Keratinocyte (primary cell): ENCODE results near the gene NEK9. TPM values are rescaled to one million over a fixed set of nuclear protein-coding genes. Genes with fewer than 3 reads are reported as not detected.

ENCODE experiments used
- DNase-seq: peaks from one replicate; pipeline ENCODE4 v3.0.0-alpha.2; 2011; ENCODE audit warnings: low read depth, missing footprints, low spot score
- FAIRE-seq: peaks from 2 replicates; lab custom pipeline; 2011; peaks lifted over from hg19 to GRCh38; lab: Jason Lieb, UNC
- H2AFZ ChIP-seq: 2 replicates; pipeline ENCODE4 v1.6.0; 2012; ENCODE audit warnings: low read length, control low read depth, inconsistent platforms; ENCODE audit not compliant: control insufficient read depth
- H3K27ac ChIP-seq: 2 replicates; pipeline ENCODE4 v1.5.1; 2011; ENCODE audit warnings: low read length; ENCODE audit not compliant: control insufficient read depth, insufficient read depth
- H3K27me3 ChIP-seq: 3 replicates; pipeline ENCODE4 v1.6.0; 2011; ENCODE audit warnings: low read length; ENCODE audit not compliant: control insufficient read depth, insufficient read depth; ENCODE audit errors: extremely low read depth
- H3K36me3 ChIP-seq, 2 experiments: 2 replicates in 1 of 2; 3 replicates in 1 of 2; pipeline ENCODE4 v1.5.1; 2011; ENCODE audit warnings: low read length in 2 of 2, mild to moderate bottlenecking in 1 of 2; ENCODE audit not compliant: control insufficient read depth in 2 of 2, insufficient read depth in 2 of 2; ENCODE audit errors: extremely low read depth in 1 of 2
- H3K4me1 ChIP-seq: 3 replicates; pipeline ENCODE4 v1.5.1; 2011; ENCODE audit warnings: low read length; ENCODE audit not compliant: control insufficient read depth, insufficient read depth; ENCODE audit errors: extremely low read depth
- H3K4me2 ChIP-seq: 3 replicates; pipeline ENCODE4 v1.6.0; 2011; ENCODE audit warnings: low read depth, low read length; ENCODE audit not compliant: control insufficient read depth, insufficient read depth; ENCODE audit errors: extremely low read depth
- H3K4me3 ChIP-seq, 3 experiments: fragments of 200-600 bp in 1 of 3; sonication (generic) in 1 of 3; 2 replicates in 2 of 3; 3 replicates in 1 of 3; pipeline ENCODE4 v1.5.1; 2011 to 2016; ENCODE audit warnings: low read length in 3 of 3, mild to moderate bottlenecking in 3 of 3, control low read depth in 2 of 3, inconsistent platforms in 1 of 3, low read depth in 1 of 3, mixed read lengths in 1 of 3, mixed run types in 1 of 3, moderate library complexity in 1 of 3; ENCODE audit not compliant: control insufficient read depth in 2 of 3, insufficient read depth in 2 of 3; ENCODE audit errors: extremely low read depth in 1 of 3
- H3K79me2 ChIP-seq: 2 replicates; pipeline ENCODE4 v1.6.0; 2012; ENCODE audit warnings: low read length; ENCODE audit not compliant: control insufficient read depth, insufficient read depth
- H3K9ac ChIP-seq: 3 replicates; pipeline ENCODE4 v1.6.0; 2011; ENCODE audit warnings: low read length; ENCODE audit not compliant: control insufficient read depth, insufficient read depth; ENCODE audit errors: extremely low read depth
- H3K9me1 ChIP-seq: 3 replicates; pipeline ENCODE4 v1.6.0; 2011; ENCODE audit warnings: low read length; ENCODE audit not compliant: control insufficient read depth, insufficient read depth; ENCODE audit errors: extremely low read depth
- H3K9me3 ChIP-seq: 2 replicates; pipeline ENCODE4 v1.5.1; 2012; ENCODE audit warnings: low read depth, low read length; ENCODE audit not compliant: control insufficient read depth
- H4K20me1 ChIP-seq: 3 replicates; pipeline ENCODE4 v1.6.0; 2011; ENCODE audit warnings: low read length; ENCODE audit not compliant: control insufficient read depth, insufficient read depth; ENCODE audit errors: extremely low read depth
- EZH2 ChIP-seq: IDR thresholded peaks from one replicate; pipeline ENCODE4 v1.6.1; 2012; ENCODE audit warnings: inconsistent platforms, mild to moderate bottlenecking, low read length, moderate library complexity
- dilution Hi-C: fragments of 300-500 bp; cut with MboI; formaldehyde crosslinking; loops from one replicate; pipeline ENCODE4 v1.7.0; 2020; ENCODE audit warnings: low sequenced_read_pairs; ENCODE audit not compliant: extremely low pct_ligation_motif_present
- polyA plus RNA-seq, 5 experiments: library from polyadenylated mRNA; depleted of rRNA in 3 of 5; stranded (reverse) in 3 of 5; stranded (forward) in 1 of 5; unstranded in 1 of 5; fragments of >200 nt; gene quantifications; 1 replicate in 1 of 5; 2 replicates in 3 of 5; 3 replicates in 1 of 5; pipeline versions ENCODE4 v1.2.1 to v1.2.3, GENCODE V29; 2011 to 2012; ENCODE audit warnings: missing spikeins in 2 of 5, low read depth in 1 of 5, low replicate concordance in 1 of 5
- TF ChIP-seq, protein P1 (sequence below), 3 experiments: IDR thresholded peaks in 1 of 3; conservative IDR thresholded peaks in 1 of 3; optimal IDR thresholded peaks in 1 of 3; 2 replicates in 2 of 3; 3 replicates in 1 of 3; pipeline versions ENCODE3 to v1.5.1; 2011; ENCODE audit warnings: low read length in 3 of 3, mild to moderate bottlenecking in 3 of 3, moderate library complexity in 2 of 3, control low read depth in 1 of 3, inconsistent platforms in 1 of 3; ENCODE audit not compliant: insufficient read depth in 2 of 3; ENCODE audit errors: extremely low read depth in 1 of 3

NEK9 gene
- polyA plus RNA-seq, 1 donor (not counting 4 experiments of a cell fraction or from before 2014, with no cell fraction given): 43.7 TPM

DNA sequence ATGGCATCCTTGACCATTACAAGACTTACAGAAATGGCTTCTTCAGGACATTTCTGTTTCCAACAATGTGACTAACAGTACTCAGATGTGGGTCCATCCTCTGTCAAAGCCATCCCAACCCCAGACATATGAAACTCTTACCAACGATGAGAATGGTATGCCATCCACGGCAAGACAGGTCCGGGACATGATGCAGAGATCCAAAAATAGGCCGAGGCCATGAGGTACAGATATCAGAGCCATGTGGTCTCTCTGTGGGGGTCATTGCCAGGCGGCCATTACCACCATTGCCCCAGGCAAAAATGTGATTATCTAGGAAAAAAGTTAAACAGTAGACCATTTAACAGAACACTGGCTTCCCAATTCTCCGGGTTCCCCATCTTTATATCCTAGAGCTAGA, 29.9 kb downstream of the NEK9 start:
- H3K4me2 ChIP-seq: no peak overlapping the region
- H3K27me3 ChIP-seq: no peaks in the 10 kb centered on the region
- H2AFZ ChIP-seq: no peak overlapping the region
- no peak overlapping the region for H3K4me3 ChIP-seq
- no peak overlapping the region for H3K9ac ChIP-seq
- no peak for FAIRE-seq
- DNase-seq: no peak
- H3K9me3 ChIP-seq: no peaks in the 10 kb centered on the region
- no peak for TF ChIP-seq EZH2
- TF ChIP-seq, protein P1, sequence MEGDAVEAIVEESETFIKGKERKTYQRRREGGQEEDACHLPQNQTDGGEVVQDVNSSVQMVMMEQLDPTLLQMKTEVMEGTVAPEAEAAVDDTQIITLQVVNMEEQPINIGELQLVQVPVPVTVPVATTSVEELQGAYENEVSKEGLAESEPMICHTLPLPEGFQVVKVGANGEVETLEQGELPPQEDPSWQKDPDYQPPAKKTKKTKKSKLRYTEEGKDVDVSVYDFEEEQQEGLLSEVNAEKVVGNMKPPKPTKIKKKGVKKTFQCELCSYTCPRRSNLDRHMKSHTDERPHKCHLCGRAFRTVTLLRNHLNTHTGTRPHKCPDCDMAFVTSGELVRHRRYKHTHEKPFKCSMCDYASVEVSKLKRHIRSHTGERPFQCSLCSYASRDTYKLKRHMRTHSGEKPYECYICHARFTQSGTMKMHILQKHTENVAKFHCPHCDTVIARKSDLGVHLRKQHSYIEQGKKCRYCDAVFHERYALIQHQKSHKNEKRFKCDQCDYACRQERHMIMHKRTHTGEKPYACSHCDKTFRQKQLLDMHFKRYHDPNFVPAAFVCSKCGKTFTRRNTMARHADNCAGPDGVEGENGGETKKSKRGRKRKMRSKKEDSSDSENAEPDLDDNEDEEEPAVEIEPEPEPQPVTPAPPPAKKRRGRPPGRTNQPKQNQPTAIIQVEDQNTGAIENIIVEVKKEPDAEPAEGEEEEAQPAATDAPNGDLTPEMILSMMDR (optimal IDR thresholded peaks at IDR 0.05 in 1 of 3, IDR thresholded peaks at IDR 0.05 in 1 of 3, conservative IDR thresholded peaks at IDR 0.05 in 1 of 3; ENCODE audit: extremely low read depth in 1 of 3, insufficient read depth in 2 of 3, low read length in 3 of 3): no peak
- no peak overlapping the region for H3K27ac ChIP-seq
- no peaks in the 10 kb centered on the region for H3K79me2 ChIP-seq
- H3K36me3 ChIP-seq: peaks cover 11 to 14% of the 10 kb centered on the region in 2 experiments
- no peaks in the 10 kb centered on the region for H3K4me1 ChIP-seq
- dilution Hi-C loops: no loop called here
- no peaks in the 10 kb centered on the region for H3K9me1 ChIP-seq
- no peaks in the 10 kb centered on the region for H4K20me1 ChIP-seq

DNA sequence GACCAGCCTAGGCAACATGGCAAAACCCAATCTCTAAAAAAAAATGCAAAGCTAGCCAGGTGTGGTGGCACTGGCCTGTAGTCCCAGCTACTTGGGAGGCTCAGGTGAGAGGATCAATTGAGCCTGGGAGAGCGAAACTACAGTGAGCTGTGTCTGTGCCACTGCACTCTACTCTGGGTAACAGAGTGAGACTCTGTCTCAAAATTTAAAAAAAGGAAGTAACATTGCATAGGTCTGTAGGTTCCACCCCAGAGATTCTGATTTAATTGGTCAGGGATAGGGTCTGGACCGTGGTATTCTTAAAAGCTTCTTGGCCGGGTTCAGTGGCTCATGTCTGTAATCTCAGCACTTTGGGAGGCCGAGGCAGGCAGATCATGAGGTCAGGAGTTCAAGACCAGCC, 31.2 kb downstream of the NEK9 start:
- H3K27me3 ChIP-seq: no peaks in the 10 kb centered on the region
- peaks cover 6 to 14% of the 10 kb centered on the region in 2 experiments for H3K36me3 ChIP-seq
- H3K4me3 ChIP-seq: no peak overlapping the region
- H3K27ac ChIP-seq: no peak overlapping the region
- no peaks in the 10 kb centered on the region for H4K20me1 ChIP-seq
- H3K4me2 ChIP-seq: no peak overlapping the region
- no peaks in the 10 kb centered on the region for H3K4me1 ChIP-seq
- no peaks in the 10 kb centered on the region for H3K9me1 ChIP-seq
- dilution Hi-C loops: no loop called here
- no peak for DNase-seq
- FAIRE-seq: no peak
- TF ChIP-seq, protein P1 (optimal IDR thresholded peaks at IDR 0.05 in 1 of 3, IDR thresholded peaks at IDR 0.05 in 1 of 3, conservative IDR thresholded peaks at IDR 0.05 in 1 of 3; ENCODE audit: extremely low read depth in 1 of 3, insufficient read depth in 2 of 3, low read length in 3 of 3): no peak
- TF ChIP-seq EZH2: no peak
- H3K79me2 ChIP-seq: no peaks in the 10 kb centered on the region
- no peaks in the 10 kb centered on the region for H3K9me3 ChIP-seq
- H2AFZ ChIP-seq: no peak overlapping the region
- H3K9ac ChIP-seq: no peak overlapping the region
